SK-N-SH (cell line): ENCODE measurements around the gene GATAD2A. TPM values are rescaled to one million over a fixed set of nuclear protein-coding genes. Genes with fewer than 3 reads are reported as not detected.

Experiments
- CTCF ChIA-PET: fragments of 300-600, 350-600 bp; formaldehyde crosslinking; extraction: SDS; loops from one replicate; lab custom pipeline; 2021; lab: Yijun Ruan, JAX
- POLR2A ChIA-PET: fragments of 350-600 bp; sonication (Branson Sonifier 250); formaldehyde crosslinking; extraction: SDS; loops from one replicate; lab custom pipeline; 2020; ENCODE audit warnings: antibody characterized with exemption, inconsistent platforms; lab: Yijun Ruan, JAX
- DNase-seq: peaks from one replicate; pipeline ENCODE4 v3.0.0; 2012
- H2AFZ ChIP-seq: fragments of 200-600 bp; sonication (generic); 2 replicates; pipeline ENCODE4 v1.8.1; 2016; ENCODE audit warnings: antibody characterized with exemption, mild to moderate bottlenecking, low read depth
- H3F3A ChIP-seq: fragments of 200-600 bp; sonication (generic); replicated peaks from 2 replicates; pipeline ENCODE3; 2016; ENCODE audit warnings: antibody characterized with exemption, mild to moderate bottlenecking; ENCODE audit not compliant: insufficient read depth
- H3K27ac ChIP-seq, 2 experiments: fragments of 200-500 bp in 1 of 2; fragments of 200-600 bp in 1 of 2; sonication (Bioruptor generic) in 1 of 2; sonication (generic), shearing (Covaris generic) in 1 of 2; 2 replicates each; pipeline versions ENCODE4 v1.5.1 to v1.6.1; 2014 to 2016; ENCODE audit warnings: low read depth in 2 of 2, inconsistent platforms in 1 of 2, low read length in 1 of 2, mild to moderate bottlenecking in 1 of 2, mixed read lengths in 1 of 2
- H3K27me3 ChIP-seq: fragments of 200-600 bp; sonication (generic), shearing (Covaris generic); 2 replicates; pipeline ENCODE4 v1.6.1; 2016; ENCODE audit warnings: mixed run types; ENCODE audit not compliant: insufficient read depth
- H3K36me3 ChIP-seq, 2 experiments: fragments of 200-500 bp in 1 of 2; fragments of 200-600 bp in 1 of 2; sonication (Bioruptor generic) in 1 of 2; sonication (generic) in 1 of 2; replicated peaks in 1 of 2; 2 replicates each; pipeline versions ENCODE3 to v1.5.1; 2014 to 2016; ENCODE audit warnings: low read length in 1 of 2, mild to moderate bottlenecking in 1 of 2; ENCODE audit not compliant: insufficient read depth in 2 of 2, control insufficient read depth in 1 of 2
- H3K4me1 ChIP-seq, 2 experiments: fragments of 200-500 bp in 1 of 2; fragments of 200-600 bp in 1 of 2; sonication (Bioruptor generic) in 1 of 2; sonication (generic), shearing (Covaris generic) in 1 of 2; 2 replicates each; pipeline versions ENCODE4 v1.5.1 to v1.6.1; 2014 to 2016; ENCODE audit warnings: low read depth in 1 of 2, low read length in 1 of 2, mixed run types in 1 of 2; ENCODE audit not compliant: insufficient read depth in 2 of 2, control insufficient read depth in 1 of 2
- H3K4me2 ChIP-seq: fragments of 200-600 bp; sonication (generic), shearing (Covaris generic); 2 replicates; pipeline ENCODE4 v1.6.1; 2017; ENCODE audit warnings: mixed run types
- H3K4me3 ChIP-seq, 2 experiments: fragments of 200-500 bp in 1 of 2; fragments of 200-600 bp in 1 of 2; sonication (Bioruptor generic) in 1 of 2; sonication (generic), shearing (Covaris generic) in 1 of 2; 2 replicates each; pipeline versions ENCODE4 v1.5.1 to v1.8.1; 2014 to 2016; ENCODE audit warnings: low read depth in 2 of 2, inconsistent platforms in 1 of 2, low read length in 1 of 2, mild to moderate bottlenecking in 1 of 2, mixed read lengths in 1 of 2, moderate library complexity in 1 of 2
- H3K79me2 ChIP-seq: fragments of 200-600 bp; sonication (generic); 2 replicates; pipeline ENCODE4 v1.8.1; 2017; ENCODE audit warnings: mild to moderate bottlenecking; ENCODE audit not compliant: insufficient read depth
- H3K9ac ChIP-seq: fragments of 200-600 bp; sonication (generic); 2 replicates; pipeline ENCODE4 v1.6.1; 2017; ENCODE audit warnings: mixed run types
- H3K9me2 ChIP-seq: fragments of 200-600 bp; sonication (generic); 2 replicates; pipeline ENCODE4 v1.6.1; 2017; ENCODE audit warnings: mixed run types
- H3K9me3 ChIP-seq: fragments of 200-600 bp; sonication (generic); 2 replicates; pipeline ENCODE4 v1.6.1; 2017; ENCODE audit warnings: mixed run types, mild to moderate bottlenecking, moderate library complexity
- H4K20me1 ChIP-seq: fragments of 200-600 bp; sonication (generic); 2 replicates; pipeline ENCODE4 v1.6.1; 2017; ENCODE audit warnings: mild to moderate bottlenecking, mixed run types; ENCODE audit not compliant: insufficient read depth
- ELF1 ChIP-seq: IDR thresholded peaks from 2 replicates; pipeline ENCODE4 v1.4.0; 2012
- EP300 ChIP-seq, 2 experiments: IDR thresholded peaks; 2 replicates each; pipeline versions ENCODE4 v1.4.0 to v1.6.1; 2012; ENCODE audit warnings: borderline replicate concordance in 1 of 2, low read depth in 1 of 2, low read length in 1 of 2
- EZH2phosphoT487 ChIP-seq: fragments of 200-600 bp; sonication (generic); IDR thresholded peaks from 2 replicates; pipeline ENCODE4 v1.6.1; 2017; ENCODE audit warnings: low read depth, mixed run types, mild to moderate bottlenecking, antibody characterized with exemption, moderate library complexity, borderline replicate concordance
- FOSL2 ChIP-seq: IDR thresholded peaks from 2 replicates; pipeline ENCODE4 v1.4.0; 2012; ENCODE audit warnings: low read depth, mild to moderate bottlenecking, moderate library complexity, borderline replicate concordance
- FOXJ3 ChIP-seq: sonication (generic); formaldehyde crosslinking; IDR thresholded peaks from 2 replicates; pipeline ENCODE4 v1.5.1; 2020; ENCODE audit warnings: mild to moderate bottlenecking, missing genetic modification reagents
- MEF2A ChIP-seq: IDR thresholded peaks from 2 replicates; pipeline ENCODE4 v1.4.0; 2012; ENCODE audit warnings: low read depth, borderline replicate concordance
- MXI1 ChIP-seq: IDR thresholded peaks from 2 replicates; pipeline ENCODE4 v1.6.1; 2012; ENCODE audit warnings: mild to moderate bottlenecking, low read depth, low read length, improper control_type of control experiment
- NFIC ChIP-seq: IDR thresholded peaks from 2 replicates; pipeline ENCODE4 v1.4.0; 2012; ENCODE audit warnings: borderline replicate concordance
- POLR2AphosphoS5 ChIP-seq: IDR thresholded peaks from 2 replicates; pipeline ENCODE4 v1.6.1; 2012; ENCODE audit warnings: low read depth, low read length
- RAD21 ChIP-seq: IDR thresholded peaks from 2 replicates; pipeline ENCODE4 v1.6.1; 2012; ENCODE audit warnings: mild to moderate bottlenecking, low read length
- RCOR1 ChIP-seq: fragments of 150-350 bp; IDR thresholded peaks from 2 replicates; pipeline ENCODE4 v1.6.1; 2017; ENCODE audit warnings: antibody characterized with exemption, low read length
- RXRA ChIP-seq: IDR thresholded peaks from 2 replicates; pipeline ENCODE4 v1.4.0; 2012; ENCODE audit warnings: low read depth, mild to moderate bottlenecking, borderline replicate concordance
- WGBS: methylation state at CpG from one replicate; pipeline ENCODE4 v1.1.6; 2017; ENCODE audit warnings: low lambda C conversion rate; 5-methylcytosine and 5-hydroxymethylcytosine counted together
- polyA plus RNA-seq, 3 experiments: library from polyadenylated mRNA; depleted of rRNA; stranded (reverse); fragments of >200 nt; gene quantifications; 2 replicates each; pipeline ENCODE4 v1.2.3, GENCODE V29; 2012
- TF ChIP-seq, protein P1 (sequence below): IDR thresholded peaks from 2 replicates; pipeline ENCODE4; 2012
- TF ChIP-seq, protein P2 (sequence below): IDR thresholded peaks from 2 replicates; pipeline ENCODE4 v1.4.0; 2012; ENCODE audit warnings: low read depth, borderline replicate concordance
- TF ChIP-seq, protein P3 (sequence below): IDR thresholded peaks from 2 replicates; pipeline ENCODE4 v1.6.1; 2012; ENCODE audit warnings: mild to moderate bottlenecking, low read depth, low read length, moderate library complexity
- TF ChIP-seq, protein P4 (sequence below): IDR thresholded peaks from 2 replicates; pipeline ENCODE4 v1.4.0; 2012; ENCODE audit warnings: low read depth

GATAD2A gene
- polyA plus RNA-seq, 1 of the 3 experiments (the other 2 are of a cell fraction) = 36.6 TPM

DNA sequence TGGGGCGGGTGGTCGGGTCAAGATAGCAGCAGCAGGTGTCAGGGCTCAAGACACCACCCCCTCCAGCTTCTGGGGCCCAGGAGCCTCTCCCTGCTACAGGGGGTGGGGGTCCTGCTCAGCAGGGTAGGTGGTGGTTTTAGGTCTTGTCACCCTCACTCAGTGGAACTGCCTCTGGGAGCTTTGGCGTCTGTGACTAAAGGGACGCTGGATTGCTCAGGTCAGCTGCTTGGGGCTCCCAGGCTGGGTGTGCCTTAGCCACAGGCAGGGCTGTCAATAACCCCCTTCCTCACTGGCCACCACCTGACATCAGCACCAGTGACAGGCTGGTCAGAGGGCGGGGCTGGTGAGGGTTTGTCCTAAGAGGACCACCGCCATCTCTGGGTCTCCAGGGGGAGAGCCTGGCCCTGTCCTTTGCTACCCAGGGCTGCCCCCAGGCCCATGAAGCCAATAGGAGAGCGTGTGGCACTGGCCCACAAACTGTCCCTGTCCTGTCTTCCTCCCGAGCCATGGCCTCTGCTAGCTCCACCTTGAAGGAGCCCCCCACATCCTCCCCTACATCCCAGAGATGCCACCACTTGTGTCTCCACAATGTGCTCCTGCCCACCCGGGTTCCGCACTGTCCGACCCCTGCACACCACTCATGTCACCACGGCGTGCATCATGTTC is 48.4 kb upstream of the GATAD2A start:
- H3K27ac ChIP-seq = no peak overlapping the region
- POLR2A ChIA-PET = no interaction called here
- H3K4me1 ChIP-seq = no peaks in the 10 kb centered on the region
- peaks cover 8% of the 10 kb centered on the region for H3F3A ChIP-seq
- CTCF ChIA-PET = interaction anchor here (1.3 to 3.4 kb wide), 2 partner anchors 14 to 154 kb away, joined by 3 to 25 read pairs; no protein-coding TSS in a partner anchor
- no peaks in the 10 kb centered on the region for H3K79me2 ChIP-seq
- no peak for TF ChIP-seq POLR2AphosphoS5
- TF ChIP-seq RCOR1 = no peak
- no peak for TF ChIP-seq MEF2A
- TF ChIP-seq, protein P1, sequence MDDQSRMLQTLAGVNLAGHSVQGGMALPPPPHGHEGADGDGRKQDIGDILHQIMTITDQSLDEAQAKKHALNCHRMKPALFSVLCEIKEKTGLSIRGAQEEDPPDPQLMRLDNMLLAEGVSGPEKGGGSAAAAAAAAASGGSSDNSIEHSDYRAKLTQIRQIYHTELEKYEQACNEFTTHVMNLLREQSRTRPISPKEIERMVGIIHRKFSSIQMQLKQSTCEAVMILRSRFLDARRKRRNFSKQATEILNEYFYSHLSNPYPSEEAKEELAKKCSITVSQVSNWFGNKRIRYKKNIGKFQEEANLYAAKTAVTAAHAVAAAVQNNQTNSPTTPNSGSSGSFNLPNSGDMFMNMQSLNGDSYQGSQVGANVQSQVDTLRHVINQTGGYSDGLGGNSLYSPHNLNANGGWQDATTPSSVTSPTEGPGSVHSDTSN = no peak
- no peak for TF ChIP-seq FOXJ3 (CRISPR knock-in tag)
- no peak for TF ChIP-seq EP300 (IDR thresholded peaks at IDR 0.05; ENCODE audit: borderline replicate concordance in 1 of 2, low read depth in 1 of 2, low read length in 1 of 2)
- TF ChIP-seq, protein P2, sequence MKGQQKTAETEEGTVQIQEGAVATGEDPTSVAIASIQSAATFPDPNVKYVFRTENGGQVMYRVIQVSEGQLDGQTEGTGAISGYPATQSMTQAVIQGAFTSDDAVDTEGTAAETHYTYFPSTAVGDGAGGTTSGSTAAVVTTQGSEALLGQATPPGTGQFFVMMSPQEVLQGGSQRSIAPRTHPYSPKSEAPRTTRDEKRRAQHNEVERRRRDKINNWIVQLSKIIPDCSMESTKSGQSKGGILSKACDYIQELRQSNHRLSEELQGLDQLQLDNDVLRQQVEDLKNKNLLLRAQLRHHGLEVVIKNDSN = no peak
- no peak for TF ChIP-seq FOSL2
- no peak for TF ChIP-seq NFIC
- TF ChIP-seq EZH2phosphoT487 = no peak
- TF ChIP-seq, protein P3, sequence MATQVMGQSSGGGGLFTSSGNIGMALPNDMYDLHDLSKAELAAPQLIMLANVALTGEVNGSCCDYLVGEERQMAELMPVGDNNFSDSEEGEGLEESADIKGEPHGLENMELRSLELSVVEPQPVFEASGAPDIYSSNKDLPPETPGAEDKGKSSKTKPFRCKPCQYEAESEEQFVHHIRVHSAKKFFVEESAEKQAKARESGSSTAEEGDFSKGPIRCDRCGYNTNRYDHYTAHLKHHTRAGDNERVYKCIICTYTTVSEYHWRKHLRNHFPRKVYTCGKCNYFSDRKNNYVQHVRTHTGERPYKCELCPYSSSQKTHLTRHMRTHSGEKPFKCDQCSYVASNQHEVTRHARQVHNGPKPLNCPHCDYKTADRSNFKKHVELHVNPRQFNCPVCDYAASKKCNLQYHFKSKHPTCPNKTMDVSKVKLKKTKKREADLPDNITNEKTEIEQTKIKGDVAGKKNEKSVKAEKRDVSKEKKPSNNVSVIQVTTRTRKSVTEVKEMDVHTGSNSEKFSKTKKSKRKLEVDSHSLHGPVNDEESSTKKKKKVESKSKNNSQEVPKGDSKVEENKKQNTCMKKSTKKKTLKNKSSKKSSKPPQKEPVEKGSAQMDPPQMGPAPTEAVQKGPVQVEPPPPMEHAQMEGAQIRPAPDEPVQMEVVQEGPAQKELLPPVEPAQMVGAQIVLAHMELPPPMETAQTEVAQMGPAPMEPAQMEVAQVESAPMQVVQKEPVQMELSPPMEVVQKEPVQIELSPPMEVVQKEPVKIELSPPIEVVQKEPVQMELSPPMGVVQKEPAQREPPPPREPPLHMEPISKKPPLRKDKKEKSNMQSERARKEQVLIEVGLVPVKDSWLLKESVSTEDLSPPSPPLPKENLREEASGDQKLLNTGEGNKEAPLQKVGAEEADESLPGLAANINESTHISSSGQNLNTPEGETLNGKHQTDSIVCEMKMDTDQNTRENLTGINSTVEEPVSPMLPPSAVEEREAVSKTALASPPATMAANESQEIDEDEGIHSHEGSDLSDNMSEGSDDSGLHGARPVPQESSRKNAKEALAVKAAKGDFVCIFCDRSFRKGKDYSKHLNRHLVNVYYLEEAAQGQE = no peak
- TF ChIP-seq, protein P4, sequence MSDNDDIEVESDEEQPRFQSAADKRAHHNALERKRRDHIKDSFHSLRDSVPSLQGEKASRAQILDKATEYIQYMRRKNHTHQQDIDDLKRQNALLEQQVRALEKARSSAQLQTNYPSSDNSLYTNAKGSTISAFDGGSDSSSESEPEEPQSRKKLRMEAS = no peak
- TF ChIP-seq ELF1 = no peak
- no peak for TF ChIP-seq RXRA
- no peak for TF ChIP-seq MXI1
- no peak for TF ChIP-seq RAD21
- H3K9me3 ChIP-seq = no peaks in the 10 kb centered on the region
- H3K27me3 ChIP-seq = no peaks in the 10 kb centered on the region
- no peak overlapping the region for H3K4me2 ChIP-seq
- H3K36me3 ChIP-seq = peaks cover 11 to 50% of the 10 kb centered on the region in 2 experiments
- no peak overlapping the region for H3K4me3 ChIP-seq
- no peak for DNase-seq
- 94% methylated on average over 6 of the region's 13 CpGs for WGBS
- H3K9me2 ChIP-seq = no peaks in the 10 kb centered on the region
- no peak overlapping the region for H3K9ac ChIP-seq
- no peak overlapping the region for H2AFZ ChIP-seq
- no peaks in the 10 kb centered on the region for H4K20me1 ChIP-seq
